ENCODE data around the gene RPS6KA1. TPM values are rescaled to one million over a fixed set of nuclear protein-coding genes. Genes with fewer than 3 reads are reported as not detected.
"Not testable (repeated sequence)": the region's sequence is repeated elsewhere in the genome, so short reads cannot be mapped to it uniquely, and the experiment has no call there.

Gene RPS6KA1
- total RNA-seq, 2 experiments from 2014 or later: 131 to 133 TPM

DNA sequence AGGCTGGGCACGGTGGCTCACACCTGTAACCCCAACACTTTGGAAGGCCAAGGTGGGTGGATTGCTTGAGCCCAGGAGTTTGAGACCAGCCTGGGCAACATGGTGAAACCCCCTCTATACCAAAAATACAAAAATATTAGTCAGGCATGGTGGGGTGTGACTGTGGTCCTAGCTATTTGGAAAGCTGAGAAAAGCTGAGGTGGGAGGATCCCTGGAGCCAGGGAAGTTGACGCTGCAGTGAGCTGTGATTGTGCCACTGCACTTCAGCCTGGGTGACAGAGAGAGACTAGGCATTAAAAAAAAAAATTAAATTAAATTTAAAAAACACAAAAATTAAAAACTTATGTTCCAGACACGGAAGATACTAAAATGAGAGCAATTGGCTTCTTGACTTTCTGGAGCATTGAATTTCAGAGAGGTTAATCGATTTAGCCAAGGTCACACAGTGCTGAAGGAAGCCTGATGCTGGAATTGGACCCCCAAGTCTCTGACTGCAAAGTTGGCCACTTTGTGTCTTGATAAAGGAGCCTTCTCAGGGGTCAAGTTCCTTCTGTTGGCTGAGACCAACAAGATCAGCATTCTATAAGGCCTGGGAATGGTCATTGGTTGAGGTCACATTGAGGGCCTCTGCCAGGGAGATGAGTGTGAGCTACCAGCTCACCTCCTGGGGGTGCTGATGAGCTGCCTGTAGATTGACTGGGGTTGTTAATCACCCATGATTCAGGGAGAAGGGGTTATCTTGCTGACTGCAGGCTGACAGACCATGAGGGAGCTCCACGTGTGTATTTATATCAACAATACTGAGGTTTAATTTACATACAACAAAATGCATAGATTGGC is 54.3 kb downstream of the RPS6KA1 start:
- H3K36me3 Mint-ChIP-seq: peaks cover 3% of the 10 kb centered on the region
- DNase-seq: peak; percentile 35
- no peaks in the 10 kb centered on the region for H3K9me3 Mint-ChIP-seq
- no peaks in the 10 kb centered on the region for H3K27me3 Mint-ChIP-seq
- no peak overlapping the region for H3K4me3 Mint-ChIP-seq
- H3K27ac Mint-ChIP-seq: peak overlapping the region; percentile 96
- H3K4me1 Mint-ChIP-seq: peaks cover 42% of the 10 kb centered on the region

DNA sequence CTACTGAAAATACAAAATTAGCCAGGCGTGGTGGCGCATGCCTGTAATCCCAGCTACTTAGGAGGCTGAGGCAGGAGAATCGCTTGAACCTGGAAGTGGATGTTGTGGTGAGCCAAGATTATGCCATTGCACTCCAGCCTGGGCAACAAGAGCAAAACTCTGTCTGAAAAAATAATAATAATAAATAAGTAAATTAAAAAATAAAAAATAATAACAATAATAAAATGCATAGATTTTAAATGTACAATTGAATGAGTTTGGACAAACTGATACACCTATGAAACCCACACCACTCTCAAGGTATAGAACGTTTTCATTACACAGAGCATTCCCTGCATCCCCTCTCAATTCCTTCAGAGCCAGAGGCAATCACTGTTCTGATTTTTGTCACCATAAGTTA is 55.0 kb downstream of the RPS6KA1 start:
- H3K4me3 Mint-ChIP-seq, H3K9me3 Mint-ChIP-seq, H3K27me3 Mint-ChIP-seq, DNase-seq, H3K27ac Mint-ChIP-seq, H3K36me3 Mint-ChIP-seq: not testable (repeated sequence)
- H3K4me1 Mint-ChIP-seq: peaks cover 36% of the 10 kb centered on the region

DNA sequence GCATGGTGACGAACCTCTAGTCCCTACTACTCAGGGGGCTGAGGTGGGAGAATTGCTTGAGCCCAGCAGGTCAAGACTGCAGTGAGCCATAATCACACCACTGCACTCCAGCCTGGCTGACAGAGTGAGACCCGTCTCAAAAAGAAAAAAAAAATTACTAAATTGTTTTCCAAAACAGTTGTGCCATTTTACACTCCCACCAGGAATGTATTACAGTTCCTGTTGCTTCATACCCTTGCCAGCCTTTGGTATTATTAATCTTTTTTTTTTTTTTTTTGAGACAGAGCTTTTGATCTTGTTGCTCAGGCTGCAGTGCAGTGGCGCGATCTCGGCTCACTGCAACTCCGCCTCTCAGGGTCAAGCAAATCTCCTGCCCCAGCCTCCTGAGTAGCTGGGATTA is 55.9 kb downstream of the RPS6KA1 start:
- DNase-seq: no peak
- H3K27me3 Mint-ChIP-seq: no peaks in the 10 kb centered on the region
- H3K9me3 Mint-ChIP-seq: peaks cover 4% of the 10 kb centered on the region
- peaks cover 30% of the 10 kb centered on the region for H3K4me1 Mint-ChIP-seq
- H3K4me3 Mint-ChIP-seq: no peak overlapping the region
- no peak overlapping the region for H3K27ac Mint-ChIP-seq
- H3K36me3 Mint-ChIP-seq: peaks cover 2% of the 10 kb centered on the region

DNA sequence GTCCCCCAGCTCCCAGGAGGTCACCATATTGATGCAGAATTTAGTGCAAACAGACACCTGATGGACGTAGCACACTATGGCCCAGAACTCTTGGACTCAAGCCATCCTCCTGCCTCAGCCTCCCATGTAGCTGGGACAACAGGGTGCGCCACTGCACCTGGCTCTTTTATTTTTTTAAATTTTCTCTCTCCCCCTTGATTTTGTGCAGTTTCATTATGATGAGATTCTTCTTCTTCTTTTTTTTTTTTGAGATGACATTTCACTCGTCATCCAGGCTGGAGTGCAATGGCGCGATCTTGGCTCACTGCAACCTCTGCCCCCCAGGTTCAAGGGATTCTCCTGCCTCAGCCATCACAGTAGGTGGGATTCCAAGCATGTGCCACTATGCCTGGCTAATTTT is 63.8 kb downstream of the RPS6KA1 start:
- no peak overlapping the region for H3K4me3 Mint-ChIP-seq
- peaks cover 4% of the 10 kb centered on the region for H3K9me3 Mint-ChIP-seq
- peaks cover 2% of the 10 kb centered on the region for H3K36me3 Mint-ChIP-seq
- no peak overlapping the region for H3K27ac Mint-ChIP-seq
- H3K27me3 Mint-ChIP-seq: no peaks in the 10 kb centered on the region
- no peak for DNase-seq
- peaks cover 8% of the 10 kb centered on the region for H3K4me1 Mint-ChIP-seq

DNA sequence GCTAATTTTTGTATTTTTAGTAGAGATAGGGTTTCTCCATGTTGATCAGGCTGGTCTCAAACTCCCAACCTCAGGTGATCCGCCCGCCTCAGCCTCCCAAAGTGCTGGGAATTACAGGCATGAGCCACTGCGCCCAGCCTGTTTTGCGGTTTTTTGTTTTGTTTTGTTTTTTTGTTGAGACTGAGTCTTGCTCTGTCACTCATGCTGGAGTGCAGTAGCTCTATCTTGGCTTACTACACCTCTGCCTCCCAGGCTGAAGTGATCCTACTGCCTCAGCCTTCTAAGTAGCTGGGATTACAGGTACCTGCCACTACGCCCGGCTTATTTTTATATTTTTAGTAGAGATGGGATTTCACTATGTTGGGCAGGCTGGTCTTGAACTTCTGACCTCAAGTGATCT is 65.0 kb downstream of the RPS6KA1 start:
- not testable (repeated sequence) for H3K27me3 Mint-ChIP-seq, H3K27ac Mint-ChIP-seq, H3K9me3 Mint-ChIP-seq, DNase-seq, H3K4me3 Mint-ChIP-seq, H3K36me3 Mint-ChIP-seq
- peaks cover 14% of the 10 kb centered on the region for H3K4me1 Mint-ChIP-seq

DNA sequence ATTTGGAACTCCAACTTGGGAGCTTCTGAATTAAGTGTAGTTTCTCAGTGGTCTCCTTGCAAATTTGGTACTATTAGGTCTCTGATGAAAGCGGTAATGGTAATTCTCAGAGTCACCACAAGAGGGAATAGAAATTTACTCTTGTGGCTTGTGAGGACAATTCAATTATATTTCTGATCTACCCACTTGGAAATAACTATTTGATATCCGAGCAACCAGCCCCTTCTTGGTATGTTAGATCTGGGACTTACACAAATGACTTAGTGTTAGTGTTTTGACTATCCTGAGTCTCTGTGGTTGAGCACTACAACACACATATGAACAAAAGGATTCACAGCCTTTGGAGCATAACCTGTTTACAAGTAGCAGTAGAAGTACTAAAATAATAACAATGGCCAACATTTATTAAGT is 68.1 kb downstream of the RPS6KA1 start:
- Mint-ChIP-seq H3K4me3 (no peak overlapping the region), H3K9me3 (no peaks in the 10 kb centered on the region), H3K4me1 (peaks cover 14% of the 10 kb centered on the region), H3K36me3 (no peaks in the 10 kb centered on the region), H3K27ac (no peak overlapping the region), H3K27me3 (no peaks in the 10 kb centered on the region)
- DNase-seq: no peak

DNA sequence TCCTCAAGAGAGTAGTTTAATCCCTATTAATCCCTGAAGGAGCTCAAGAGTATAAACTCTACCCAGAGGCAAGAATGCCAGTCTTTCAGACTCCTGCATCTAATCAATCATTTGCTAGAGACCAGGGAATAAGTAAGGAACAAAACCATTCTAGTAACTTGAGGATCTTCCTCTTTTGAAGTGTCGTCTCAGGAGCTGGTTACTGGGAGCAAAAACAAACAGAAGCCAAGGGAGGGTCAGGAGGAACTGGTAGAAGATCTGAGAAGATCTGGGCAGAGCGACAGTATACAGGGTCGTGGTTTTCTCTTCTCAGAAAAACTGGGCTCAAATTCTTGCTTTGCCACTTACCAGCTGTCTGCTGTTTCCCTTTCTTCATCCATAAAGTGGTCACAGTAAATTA is 69.3 kb downstream of the RPS6KA1 start:
- H3K9me3 Mint-ChIP-seq: no peaks in the 10 kb centered on the region
- H3K27ac Mint-ChIP-seq: no peak overlapping the region
- no peak for DNase-seq
- H3K4me3 Mint-ChIP-seq: no peak overlapping the region
- no peaks in the 10 kb centered on the region for H3K27me3 Mint-ChIP-seq
- no peaks in the 10 kb centered on the region for H3K36me3 Mint-ChIP-seq
- H3K4me1 Mint-ChIP-seq: peaks cover 13% of the 10 kb centered on the region

DNA sequence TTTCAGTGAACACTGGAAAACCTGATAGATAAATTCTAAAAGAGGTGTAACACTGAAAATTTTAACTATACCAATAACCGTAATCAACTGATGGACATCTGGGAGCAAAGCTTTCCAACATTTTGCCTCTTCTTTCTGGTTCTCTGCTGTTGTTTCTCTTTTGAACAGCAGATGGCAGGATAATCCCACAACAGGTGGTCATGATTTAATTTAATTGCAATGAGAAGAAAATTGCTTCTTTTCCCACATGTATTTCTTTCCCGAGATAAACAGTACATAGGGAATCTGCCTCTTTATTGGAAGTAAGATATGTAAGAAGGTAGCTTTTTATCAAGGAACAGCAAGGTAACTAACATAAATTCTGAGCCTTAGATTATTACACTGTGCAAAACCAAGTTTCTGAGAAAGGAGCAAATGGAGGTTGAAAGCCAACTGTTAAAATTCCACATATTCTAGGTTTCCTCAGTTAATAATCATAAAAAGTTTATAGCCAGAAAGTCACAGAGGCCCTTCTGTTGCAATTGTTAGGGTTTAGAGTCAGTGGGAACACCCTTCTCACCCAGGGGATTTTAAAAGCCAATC is 72.9 kb downstream of the RPS6KA1 start:
- Mint-ChIP-seq H3K27me3 (no peaks in the 10 kb centered on the region), H3K4me1 (peaks cover 12% of the 10 kb centered on the region), H3K27ac (no peak overlapping the region), H3K9me3 (no peaks in the 10 kb centered on the region), H3K4me3 (no peak overlapping the region), H3K36me3 (no peaks in the 10 kb centered on the region)
- DNase-seq: no peak

DNA sequence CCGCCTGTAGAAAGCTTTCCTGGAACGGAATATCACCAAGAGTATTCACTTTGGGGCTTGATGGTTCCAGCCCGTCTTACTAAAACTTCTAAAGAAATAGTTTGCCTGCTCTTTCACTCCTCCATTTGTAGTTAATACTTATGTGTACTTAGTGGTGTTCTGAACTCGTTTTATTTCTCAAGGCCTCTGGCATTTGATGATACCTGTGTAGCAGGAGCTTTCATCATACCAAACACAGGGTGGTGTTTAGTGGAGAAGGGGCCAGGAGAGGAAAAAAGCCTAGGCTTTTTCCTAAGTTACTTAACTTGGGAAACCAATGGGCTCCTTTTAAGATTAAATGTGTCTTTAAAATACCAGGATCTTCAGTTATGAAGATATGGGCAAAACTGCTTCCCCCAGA is 74.3 kb downstream of the RPS6KA1 start:
- no peak overlapping the region for H3K27ac Mint-ChIP-seq
- no peaks in the 10 kb centered on the region for H3K36me3 Mint-ChIP-seq
- peaks cover 3% of the 10 kb centered on the region for H3K4me1 Mint-ChIP-seq
- no peaks in the 10 kb centered on the region for H3K9me3 Mint-ChIP-seq
- H3K27me3 Mint-ChIP-seq: no peaks in the 10 kb centered on the region
- H3K4me3 Mint-ChIP-seq: no peak overlapping the region
- no peak for DNase-seq

DNA sequence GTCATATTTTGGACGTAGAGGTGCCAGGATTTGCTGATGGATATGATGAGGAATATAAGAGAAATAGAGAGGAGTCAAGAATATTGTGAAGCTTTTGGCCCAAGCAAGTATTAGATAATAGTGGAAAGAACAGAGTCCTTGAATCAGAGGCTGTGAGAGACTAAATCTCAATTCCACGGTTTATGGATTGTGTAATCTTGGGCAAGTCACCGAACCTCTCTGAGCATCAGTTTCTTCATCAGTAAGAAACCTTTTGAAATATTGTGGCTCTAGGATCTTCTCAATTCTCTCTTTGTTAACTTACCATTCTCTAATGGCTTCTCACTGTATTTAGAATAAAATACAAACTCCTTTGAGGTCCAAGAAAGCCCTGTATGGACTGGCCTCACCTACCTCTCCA is 77.6 kb downstream of the RPS6KA1 start:
- Mint-ChIP-seq H3K36me3 (no peaks in the 10 kb centered on the region), H3K4me1 (no peaks in the 10 kb centered on the region), H3K27ac (no peak overlapping the region), H3K27me3 (no peaks in the 10 kb centered on the region), H3K4me3 (no peak overlapping the region), H3K9me3 (no peaks in the 10 kb centered on the region)
- DNase-seq: no peak

DNA sequence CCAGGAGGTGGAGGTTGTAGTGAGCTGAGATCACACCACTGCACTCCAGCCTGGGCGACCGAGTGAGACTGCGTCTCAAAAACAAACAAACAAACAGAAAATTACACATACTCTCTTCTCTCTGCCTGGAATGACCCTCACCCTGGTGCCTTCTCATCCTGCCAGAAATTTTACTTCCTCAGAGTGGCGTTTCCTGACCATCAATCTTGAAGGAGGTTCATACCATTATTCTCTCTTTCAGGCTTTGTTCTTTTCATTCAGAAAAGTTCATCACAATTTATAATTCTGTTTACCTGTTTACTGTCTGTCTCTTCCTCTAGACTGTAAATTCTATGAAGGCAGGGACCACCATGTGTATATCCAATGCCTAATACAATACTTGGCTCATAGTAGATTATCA is 79.3 kb downstream of the RPS6KA1 start:
- H3K27ac Mint-ChIP-seq: no peak overlapping the region
- no peaks in the 10 kb centered on the region for H3K4me1 Mint-ChIP-seq
- DNase-seq: no peak
- no peaks in the 10 kb centered on the region for H3K36me3 Mint-ChIP-seq
- no peak overlapping the region for H3K4me3 Mint-ChIP-seq
- no peaks in the 10 kb centered on the region for H3K27me3 Mint-ChIP-seq
- H3K9me3 Mint-ChIP-seq: no peaks in the 10 kb centered on the region

DNA sequence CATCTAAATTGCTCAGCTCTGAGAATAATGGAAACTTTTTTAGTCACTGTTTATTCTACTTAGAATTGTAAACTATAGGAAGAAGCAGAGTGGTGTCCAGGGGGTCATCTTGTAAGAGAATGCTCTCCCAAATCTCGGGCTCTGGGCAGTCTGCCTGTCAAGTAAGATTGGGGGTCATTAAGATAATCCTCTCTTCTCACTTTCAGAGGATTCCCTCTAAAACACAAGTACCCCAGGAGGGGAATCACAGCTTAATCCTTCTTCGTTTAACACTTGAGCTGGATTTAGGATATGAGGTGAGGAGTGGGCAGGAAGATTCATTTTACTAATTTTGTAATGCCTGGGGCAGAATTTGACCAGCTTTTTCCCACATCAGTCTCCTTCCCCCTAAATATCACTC is 81.2 kb downstream of the RPS6KA1 start:
- no peaks in the 10 kb centered on the region for H3K9me3 Mint-ChIP-seq
- no peak overlapping the region for H3K27ac Mint-ChIP-seq
- no peaks in the 10 kb centered on the region for H3K27me3 Mint-ChIP-seq

DNA sequence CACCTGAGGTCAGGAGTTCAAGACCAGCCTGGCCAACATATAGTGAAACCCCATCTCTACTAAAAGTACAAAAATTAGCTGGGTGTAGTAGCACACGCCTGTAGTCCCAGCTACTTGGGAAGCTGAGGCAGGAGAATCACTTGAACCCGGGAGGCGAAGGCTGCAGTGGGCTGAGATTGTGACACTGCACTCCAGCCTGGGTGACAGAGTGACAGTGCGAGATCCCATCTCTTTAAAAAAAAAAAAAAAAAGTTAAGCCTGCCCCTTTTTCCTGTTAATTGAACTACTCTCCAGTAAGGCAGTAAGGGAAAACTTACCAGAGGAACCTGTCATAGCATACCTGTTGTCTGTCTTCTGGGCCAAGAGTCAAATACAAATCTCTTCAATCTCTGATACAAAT is 83.1 kb downstream of the RPS6KA1 start:
- not testable (repeated sequence) for H3K36me3 Mint-ChIP-seq, H3K4me3 Mint-ChIP-seq, DNase-seq, H3K27me3 Mint-ChIP-seq, H3K4me1 Mint-ChIP-seq, H3K27ac Mint-ChIP-seq, H3K9me3 Mint-ChIP-seq

More for the DNA sequence above, 81.2 kb downstream of the RPS6KA1 start:
- Mint-ChIP-seq H3K4me3 (no peak overlapping the region), H3K4me1 (peaks cover 2% of the 10 kb centered on the region), H3K36me3 (no peaks in the 10 kb centered on the region)
- no peak for DNase-seq

DNA sequence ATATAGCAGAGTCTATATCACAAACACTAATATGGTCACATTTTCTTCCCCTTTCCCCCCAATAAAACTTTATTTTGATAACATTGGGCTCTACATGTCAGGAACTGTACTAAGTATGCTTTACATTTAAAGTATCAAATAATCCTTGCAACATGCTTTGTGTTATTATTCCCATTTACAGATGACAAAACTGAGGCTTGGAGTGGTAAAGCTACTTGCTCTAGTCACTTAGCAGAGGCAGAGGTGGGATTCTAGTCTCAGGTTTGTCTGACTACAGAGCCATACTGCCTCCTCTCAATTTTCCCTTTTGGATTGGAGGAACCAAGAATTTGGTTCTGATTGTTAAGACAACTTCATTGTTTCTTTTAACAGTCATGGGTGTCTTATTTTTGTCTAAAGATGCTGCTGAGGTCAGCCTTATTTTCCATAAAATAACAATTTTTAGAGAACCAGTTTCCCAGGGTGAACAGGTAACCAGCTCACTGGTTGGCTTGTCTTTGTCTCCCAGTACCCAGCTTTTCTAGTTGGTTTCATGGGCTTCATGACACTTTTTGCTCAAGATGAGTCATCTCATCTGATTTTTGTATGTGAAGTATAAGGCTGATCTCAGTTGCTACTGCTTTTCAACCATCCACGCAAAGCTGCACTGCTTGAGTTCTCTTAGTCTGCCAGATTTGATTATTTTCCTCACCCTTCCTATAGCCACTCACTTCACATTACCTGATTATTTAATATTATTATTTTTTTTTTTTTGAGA is 85.3 kb downstream of the RPS6KA1 start:
- Mint-ChIP-seq H3K36me3 (no peaks in the 10 kb centered on the region), H3K4me1 (peaks cover 22% of the 10 kb centered on the region), H3K9me3 (no peaks in the 10 kb centered on the region), H3K27ac (no peak overlapping the region), H3K27me3 (no peaks in the 10 kb centered on the region), H3K4me3 (no peak overlapping the region)
- DNase-seq: no peak

DNA sequence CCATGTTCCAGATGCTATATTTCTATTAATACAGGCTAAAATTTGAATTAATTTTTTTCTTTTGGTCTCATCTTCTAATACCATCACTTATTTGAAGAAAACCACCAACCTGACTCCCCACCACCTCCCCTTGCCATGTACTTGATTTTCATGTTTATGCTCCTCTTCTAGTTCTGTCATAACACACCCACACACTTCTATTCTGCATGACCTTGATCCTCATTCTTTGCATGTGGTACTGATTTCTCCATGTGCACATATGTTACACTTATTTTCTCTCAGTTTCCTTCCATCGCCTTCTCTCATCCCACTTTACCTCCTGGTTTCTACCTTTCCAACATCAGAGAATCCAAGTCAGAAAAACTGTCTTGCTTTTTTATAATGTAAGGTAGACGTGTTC is 87.3 kb downstream of the RPS6KA1 start:
- H3K4me3 Mint-ChIP-seq: no peak overlapping the region
- DNase-seq: no peak
- no peaks in the 10 kb centered on the region for H3K36me3 Mint-ChIP-seq
- H3K4me1 Mint-ChIP-seq: peaks cover 30% of the 10 kb centered on the region
- no peaks in the 10 kb centered on the region for H3K27me3 Mint-ChIP-seq
- H3K9me3 Mint-ChIP-seq: no peaks in the 10 kb centered on the region
- H3K27ac Mint-ChIP-seq: no peak overlapping the region
